LNCAP (cell line): ENCODE measurements around the gene ESYT3.
A peak's percentile ranks its signal among the peaks of the same experiment; 100 is the strongest.

Source experiments
- CTCF ChIP-seq: fragments of 450-650 bp; IDR thresholded peaks from 2 replicates; pipeline ENCODE4 v1.5.1; 2017; ENCODE audit warnings: mild to moderate bottlenecking

Gene ESYT3

GRCh38 chr3:138417559-138417982 lies 16.8 kb upstream of the ESYT3 start:
- TF ChIP-seq CTCF = peak; percentile 95

- no peak for TF ChIP-seq CTCF
These were observed 15.7 kb upstream of the ESYT3 start for GRCh38 chr3:138418601-138419206.

- no peak for TF ChIP-seq CTCF
These were observed 11.1 kb upstream of the ESYT3 start for GRCh38 chr3:138423316-138423715.

GRCh38 chr3:138424323-138424722 lies 10.1 kb upstream of the ESYT3 start:
- no peak for TF ChIP-seq CTCF

GRCh38 chr3:138426211-138426610 lies 8.2 kb upstream of the ESYT3 start:
- TF ChIP-seq CTCF = no peak; the same call in 1 of the 2 replicates

- TF ChIP-seq CTCF = no peak
These were observed 4.8 kb upstream of the ESYT3 start for GRCh38 chr3:138429665-138430064.

- no peak for TF ChIP-seq CTCF
These were observed 1.7 kb upstream of the ESYT3 start for GRCh38 chr3:138432576-138433240.
